Islet precursor cell (in vitro differentiated cells): Measurements from ENCODE around the gene NXPH2.
"Not testable (repeated sequence)": the region's sequence is repeated elsewhere in the genome, so short reads cannot be mapped to it uniquely, and the experiment has no call there.

ENCODE experiments used
- DNase-seq: peaks from one replicate; pipeline ENCODE4 v3.0.0-alpha.2; 2018

Gene NXPH2

GRCh38 chr2:138752197-138752956 is 27.8 kb downstream of the NXPH2 start:
- DNase-seq = peak; percentile 71

DNA sequence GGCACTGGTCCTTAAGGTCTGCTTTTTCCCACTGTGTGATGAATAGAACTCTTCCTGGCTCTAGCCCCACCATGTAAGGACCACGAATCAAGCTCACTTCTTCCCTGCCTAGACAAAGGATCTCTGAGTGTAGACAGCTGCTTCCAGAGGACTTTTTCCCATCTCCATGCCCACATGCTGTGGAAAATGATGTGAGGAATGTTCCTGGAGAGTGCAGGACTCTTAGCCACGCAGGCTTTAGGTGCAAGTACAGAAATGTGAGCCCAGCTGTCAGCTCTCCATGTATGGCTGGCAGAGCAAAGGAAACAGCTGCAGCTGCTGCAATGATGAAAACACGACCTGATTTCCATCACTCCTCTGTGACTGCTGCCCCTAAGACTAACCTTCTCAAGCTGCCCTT is 35.5 kb downstream of the NXPH2 start:
- DNase-seq = no peak

DNA sequence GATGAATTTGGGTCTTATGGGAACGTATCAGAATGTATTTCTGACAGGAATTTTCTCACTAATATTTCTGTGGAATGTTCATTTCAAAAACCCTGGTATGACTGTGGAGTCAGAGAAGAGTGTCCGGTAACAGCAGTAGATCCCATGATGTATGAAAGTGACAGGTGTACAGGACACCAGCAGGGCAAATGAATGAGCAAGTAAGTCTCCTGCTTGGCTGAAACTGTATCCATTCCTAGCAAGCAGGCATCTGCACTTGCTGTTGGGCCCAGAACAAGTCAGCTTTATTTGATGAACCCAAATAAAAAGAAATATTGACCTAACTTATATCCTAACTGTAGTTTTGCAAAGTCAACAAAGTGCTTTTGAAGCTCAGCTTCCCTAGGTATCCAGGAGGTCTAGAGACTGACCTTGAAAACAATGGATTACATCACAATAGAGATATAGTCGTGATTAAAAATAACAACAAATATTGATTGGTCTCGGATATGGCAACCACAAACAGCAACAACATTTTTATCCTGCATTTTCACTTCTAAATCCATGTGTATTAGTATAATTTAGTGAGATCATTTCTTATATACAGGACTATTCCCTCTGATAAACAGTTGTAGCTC is 37.6 kb downstream of the NXPH2 start:
- no peak for DNase-seq

GRCh38 chr2:138741851-138742250 is 38.3 kb downstream of the NXPH2 start:
- no peak for DNase-seq

DNA sequence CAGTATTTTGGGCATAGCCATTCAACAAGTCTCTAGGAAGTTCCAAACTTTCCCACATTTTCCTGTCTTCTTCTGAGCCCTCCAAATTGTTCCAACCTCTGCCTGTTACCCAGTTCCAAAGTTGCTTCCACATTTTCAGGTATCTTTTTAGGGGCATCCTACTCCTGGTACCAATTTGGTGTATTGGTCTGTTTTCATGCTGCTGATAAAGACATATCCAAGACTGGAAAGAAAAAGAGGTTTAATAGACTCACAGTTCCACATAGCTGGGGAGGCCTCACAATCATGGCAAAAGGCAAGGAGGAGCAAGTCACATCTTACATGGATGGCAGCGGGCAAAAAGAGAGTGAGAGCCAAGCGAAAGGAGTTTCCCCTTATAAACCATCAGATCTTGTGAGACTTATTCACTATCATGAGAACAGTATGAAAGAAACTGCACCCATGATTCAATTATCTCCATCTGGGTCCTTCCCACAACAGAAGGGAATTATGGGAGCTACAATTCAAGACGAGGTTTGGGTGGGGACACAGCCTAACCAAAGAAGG is 43.1 kb downstream of the NXPH2 start:
- DNase-seq = not testable (repeated sequence)

- no peak for DNase-seq
Measured at GRCh38 chr2:138732651-138733050, 47.5 kb downstream of the NXPH2 start.

GRCh38 chr2:138730497-138731030 is 49.6 kb downstream of the NXPH2 start:
- DNase-seq = no peak

DNA sequence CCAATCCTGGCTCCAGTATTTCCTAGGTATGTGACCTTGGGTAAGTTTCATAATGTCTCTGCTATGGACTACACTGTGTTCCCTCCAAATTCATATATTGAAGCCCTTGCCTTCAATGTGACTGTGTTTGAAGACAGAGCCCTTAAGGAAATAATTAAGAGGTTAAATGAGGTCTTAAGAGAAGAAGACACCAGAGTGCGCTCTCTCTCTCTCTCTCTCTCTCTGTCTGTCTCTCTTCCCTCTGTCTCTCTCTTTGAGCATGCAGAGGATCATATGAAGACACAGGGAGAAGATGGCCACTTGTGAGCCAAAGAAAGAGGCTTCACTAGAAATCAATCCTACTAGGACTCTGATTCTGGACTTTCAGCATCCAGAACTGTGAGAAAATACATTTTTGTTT is 52.2 kb downstream of the NXPH2 start:
- DNase-seq = no peak

- no peak for DNase-seq
Measured at GRCh38 chr2:138726681-138727080, 53.5 kb downstream of the NXPH2 start.

GRCh38 chr2:138724729-138725459 is 55.3 kb downstream of the NXPH2 start:
- DNase-seq = no peak

DNA sequence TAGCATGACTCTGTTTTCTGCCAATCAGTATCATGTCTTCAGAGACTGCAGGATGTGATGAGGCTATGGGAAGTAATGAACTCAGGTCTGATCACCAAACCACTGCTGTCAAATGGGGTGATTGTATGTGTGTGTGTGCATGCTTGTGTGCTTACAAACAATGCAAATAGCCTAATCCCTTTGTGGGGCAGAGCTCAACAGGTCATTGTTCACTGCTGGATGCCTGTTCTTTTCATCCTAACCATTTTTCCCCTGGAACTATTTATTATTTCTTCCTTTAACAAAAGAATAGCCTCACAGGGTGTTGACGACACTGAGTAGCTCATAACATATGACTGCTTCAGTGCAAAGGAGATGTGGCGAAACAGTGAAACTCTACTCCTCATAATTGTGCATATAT is 55.9 kb downstream of the NXPH2 start:
- DNase-seq = no peak

DNA sequence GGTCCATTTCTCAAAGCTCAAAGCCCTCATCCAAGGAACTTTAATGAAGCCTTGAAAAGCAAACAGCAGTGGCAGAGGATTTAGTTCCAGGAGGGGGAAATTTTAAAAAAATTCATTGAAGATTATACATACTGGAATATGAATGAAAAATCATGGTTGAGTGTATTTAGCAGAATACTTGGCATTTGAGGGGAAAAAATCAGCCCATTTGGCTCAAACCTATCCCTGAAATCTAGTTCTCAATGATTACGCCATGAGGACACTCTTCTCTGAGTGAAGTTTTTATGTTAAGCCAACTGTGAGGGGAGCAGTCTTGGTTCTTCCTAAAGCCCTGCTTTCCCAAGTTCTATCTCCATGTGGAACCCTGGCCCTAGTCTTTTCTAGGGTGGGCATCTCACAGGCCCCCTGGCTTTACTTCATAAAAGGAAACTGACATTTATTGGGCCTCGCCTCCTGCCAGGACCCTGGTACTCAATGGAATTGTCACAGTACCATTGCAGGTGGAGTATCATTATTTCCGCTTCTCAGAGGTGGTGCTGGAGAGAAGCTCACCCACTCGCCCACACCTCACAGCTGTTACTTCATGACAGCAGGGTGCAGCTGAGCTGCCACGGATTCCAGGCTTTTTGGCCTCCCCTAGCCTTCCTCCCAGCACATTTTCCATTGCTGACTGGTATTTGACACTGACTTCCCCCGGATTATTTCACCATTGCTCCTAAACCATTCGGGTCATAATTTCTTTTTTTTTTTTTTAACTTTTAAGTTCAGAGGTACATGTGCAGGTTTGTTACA is 56.8 kb downstream of the NXPH2 start:
- no peak for DNase-seq

DNA sequence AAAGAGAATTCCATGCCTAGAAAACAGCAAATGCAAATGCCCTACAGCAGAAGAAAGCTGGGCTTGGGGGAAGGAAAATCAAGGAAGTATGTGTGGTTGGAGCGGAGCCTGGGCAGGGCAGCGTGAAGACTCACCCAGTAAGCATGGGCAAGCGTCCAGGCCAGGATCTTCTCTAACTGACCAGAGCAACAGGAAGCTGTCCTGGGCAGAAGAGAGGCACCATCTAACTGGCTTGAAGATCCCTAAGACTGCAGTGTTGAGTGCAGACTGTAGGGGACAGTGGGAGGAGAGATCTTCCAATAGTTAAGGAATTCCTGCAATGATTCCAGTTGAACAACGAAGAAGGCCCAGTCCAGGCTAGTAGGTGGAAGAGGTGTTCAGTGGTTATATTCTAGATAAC is 57.9 kb downstream of the NXPH2 start:
- DNase-seq = no peak

GRCh38 chr2:138720035-138720838 is 60.0 kb downstream of the NXPH2 start:
- DNase-seq = no peak

GRCh38 chr2:138718405-138718804 is 61.8 kb downstream of the NXPH2 start:
- no peak for DNase-seq

- DNase-seq = no peak
Measured at GRCh38 chr2:138716183-138716582, 64.0 kb downstream of the NXPH2 start.

DNA sequence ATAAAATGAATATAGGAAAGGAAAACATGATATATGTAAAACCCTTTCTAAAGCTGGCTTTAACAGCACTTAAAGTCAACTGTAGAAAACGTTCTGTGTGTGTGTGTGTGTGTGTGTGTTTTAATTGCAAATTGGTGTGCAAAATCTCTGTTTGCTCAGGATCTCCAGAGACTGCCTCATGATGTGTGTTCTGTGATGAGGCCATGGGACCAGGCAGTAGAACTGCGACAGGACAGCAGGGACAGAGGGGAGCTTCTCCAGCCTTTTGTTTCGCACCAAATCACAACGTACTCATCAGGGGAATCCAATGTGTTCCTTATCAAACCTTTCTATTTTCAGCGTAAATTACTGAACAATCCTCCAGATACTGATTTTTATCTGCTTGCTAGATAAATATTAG is 66.7 kb downstream of the NXPH2 start:
- no peak for DNase-seq

- no peak for DNase-seq
Measured at GRCh38 chr2:138713069-138713496, 67.1 kb downstream of the NXPH2 start.

DNA sequence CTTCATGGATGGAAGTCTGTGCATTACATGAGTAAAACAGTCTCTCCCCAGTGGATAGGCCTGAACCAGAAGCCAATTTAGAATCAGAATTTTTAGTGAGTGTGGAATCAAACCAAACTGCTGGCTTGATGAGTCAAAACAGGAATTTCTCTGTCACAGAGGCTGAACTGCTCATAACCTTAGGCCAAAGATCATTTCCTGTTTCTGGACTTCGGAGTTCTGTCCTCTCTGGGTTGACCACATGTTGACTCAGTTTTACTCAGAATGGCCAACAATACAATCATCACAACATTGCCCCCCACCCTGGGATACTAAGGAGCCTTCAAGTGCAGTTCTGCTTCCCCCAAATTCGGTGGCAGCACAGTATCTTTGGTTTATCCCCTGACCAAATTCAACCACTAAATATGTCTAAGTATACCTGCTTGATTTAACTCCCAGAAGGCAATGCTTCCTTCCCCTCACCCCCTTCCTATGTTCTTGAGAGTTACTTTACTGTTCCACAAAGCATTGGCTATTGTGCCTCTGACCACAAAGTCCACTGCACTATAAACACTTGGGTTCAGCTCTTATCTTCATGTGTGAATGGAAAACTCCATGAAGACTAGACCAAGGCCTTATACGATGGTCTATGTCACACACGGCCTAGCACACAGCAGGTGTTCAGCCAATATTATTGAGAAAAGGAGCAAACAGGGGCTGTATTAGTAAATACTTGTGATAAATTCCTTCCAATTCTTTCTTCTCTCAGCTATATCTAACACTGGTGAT is 67.8 kb downstream of the NXPH2 start:
- no peak for DNase-seq

DNA sequence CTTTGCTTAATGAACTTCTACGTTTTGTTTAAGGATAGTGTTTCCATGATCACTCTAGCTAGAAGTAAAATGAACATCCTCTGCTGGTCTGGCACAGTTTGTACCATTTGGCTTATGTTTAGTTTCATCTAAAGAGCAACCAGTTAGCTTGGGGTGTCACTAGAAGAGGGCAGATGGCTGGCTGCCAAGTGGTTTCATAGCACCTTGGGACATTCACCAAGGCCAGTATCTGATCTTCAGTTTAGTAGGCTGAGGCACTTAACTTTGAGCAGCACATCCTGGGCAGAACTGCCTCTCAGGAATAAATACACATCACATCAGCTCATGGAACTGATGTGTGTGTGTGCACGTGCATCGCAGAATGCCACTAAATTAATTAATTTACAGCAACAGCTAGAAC is 68.4 kb downstream of the NXPH2 start:
- no peak for DNase-seq

GRCh38 chr2:138708682-138709241 is 71.4 kb downstream of the NXPH2 start:
- DNase-seq = no peak
